ENCODE measurements around the gene MGMT. TPM values are rescaled to one million over a fixed set of nuclear protein-coding genes. Genes with fewer than 3 reads are reported as not detected.

Gene MGMT
- total RNA-seq, 1 experiment from 2014 or later: 11.5 TPM

DNA sequence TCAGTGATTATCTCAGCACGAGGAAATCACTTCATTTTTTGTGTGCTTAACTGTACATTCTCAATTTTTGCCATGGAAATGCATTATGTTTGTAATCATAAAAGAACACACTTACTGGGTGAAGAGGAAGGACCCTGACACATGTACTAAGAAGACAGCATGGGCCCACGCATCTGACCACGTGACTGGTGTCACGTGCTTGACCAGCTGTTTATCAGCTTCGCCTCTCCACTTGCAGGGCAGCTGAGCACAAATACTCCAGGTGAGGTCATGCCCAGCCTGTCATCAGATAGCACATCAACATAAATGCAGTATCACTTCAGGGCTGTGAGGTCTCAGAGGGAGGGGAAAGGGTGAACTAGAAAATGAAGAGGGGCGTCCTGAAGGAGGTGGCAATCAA lies 317.2 kb downstream of the MGMT start:
- Histone ChIP-seq H3K9ac (ENCODE audit: low read length) (no peak overlapping the region), H2AFZ (ENCODE audit: low read depth, low read length, poor library complexity, severe bottlenecking) (no peak overlapping the region), H3K9me3 (ENCODE audit: control insufficient read depth in 1 of 2, insufficient read depth in 1 of 2, low read depth in 1 of 2, low read length in 2 of 2) (no peaks in the 10 kb centered on the region), H3K27me3 (ENCODE audit: insufficient read depth, low read length) (no peaks in the 10 kb centered on the region), H3K9me2 (ENCODE audit: insufficient read depth) (no peaks in the 10 kb centered on the region), H3K4me2 (ENCODE audit: low read length) (no peak overlapping the region), H3K4me1 (ENCODE audit: control insufficient read depth in 1 of 2, insufficient read depth in 2 of 2, low read length in 2 of 2) (no peaks in the 10 kb centered on the region), H3K79me2 (ENCODE audit: insufficient read depth, low read length) (no peaks in the 10 kb centered on the region), H4K20me1 (ENCODE audit: insufficient read depth) (no peaks in the 10 kb centered on the region), H3K27ac (ENCODE audit: low read depth, low read length) (no peak overlapping the region), H3K4me3 (replicated peaks in 1 of 2; ENCODE audit: low read depth in 1 of 2, low read length in 2 of 2) (no peak overlapping the region), H3K36me3 (ENCODE audit: control insufficient read depth in 1 of 2, insufficient read depth in 2 of 2, low read length in 2 of 2) (no peaks in the 10 kb centered on the region)
- TF ChIP-seq, protein P1, sequence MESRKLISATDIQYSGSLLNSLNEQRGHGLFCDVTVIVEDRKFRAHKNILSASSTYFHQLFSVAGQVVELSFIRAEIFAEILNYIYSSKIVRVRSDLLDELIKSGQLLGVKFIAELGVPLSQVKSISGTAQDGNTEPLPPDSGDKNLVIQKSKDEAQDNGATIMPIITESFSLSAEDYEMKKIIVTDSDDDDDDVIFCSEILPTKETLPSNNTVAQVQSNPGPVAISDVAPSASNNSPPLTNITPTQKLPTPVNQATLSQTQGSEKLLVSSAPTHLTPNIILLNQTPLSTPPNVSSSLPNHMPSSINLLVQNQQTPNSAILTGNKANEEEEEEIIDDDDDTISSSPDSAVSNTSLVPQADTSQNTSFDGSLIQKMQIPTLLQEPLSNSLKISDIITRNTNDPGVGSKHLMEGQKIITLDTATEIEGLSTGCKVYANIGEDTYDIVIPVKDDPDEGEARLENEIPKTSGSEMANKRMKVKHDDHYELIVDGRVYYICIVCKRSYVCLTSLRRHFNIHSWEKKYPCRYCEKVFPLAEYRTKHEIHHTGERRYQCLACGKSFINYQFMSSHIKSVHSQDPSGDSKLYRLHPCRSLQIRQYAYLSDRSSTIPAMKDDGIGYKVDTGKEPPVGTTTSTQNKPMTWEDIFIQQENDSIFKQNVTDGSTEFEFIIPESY (IDR thresholded peaks at IDR 0.05; ENCODE audit: extremely low read depth, insufficient replicate concordance, low read length): no peak
- no peak for TF ChIP-seq RAD21 (IDR thresholded peaks at IDR 0.05; ENCODE audit: low read depth)
- no peak for TF ChIP-seq SRF (IDR thresholded peaks at IDR 0.05; ENCODE audit: low read depth)
- no peak for TF ChIP-seq ZNF274 (IDR thresholded peaks at IDR 0.05; ENCODE audit: low read depth, low read length)
- TF ChIP-seq, protein P2, sequence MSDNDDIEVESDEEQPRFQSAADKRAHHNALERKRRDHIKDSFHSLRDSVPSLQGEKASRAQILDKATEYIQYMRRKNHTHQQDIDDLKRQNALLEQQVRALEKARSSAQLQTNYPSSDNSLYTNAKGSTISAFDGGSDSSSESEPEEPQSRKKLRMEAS (IDR thresholded peaks at IDR 0.05): no peak
- no peak for TF ChIP-seq SIN3A (IDR thresholded peaks at IDR 0.05; ENCODE audit: low read depth)
- TF ChIP-seq POLR2AphosphoS5 (IDR thresholded peaks at IDR 0.05; ENCODE audit: low read depth, low read length): no peak
- TF ChIP-seq EGR1 (IDR thresholded peaks at IDR 0.05; ENCODE audit: low read depth): no peak
- TF ChIP-seq, protein P3, sequence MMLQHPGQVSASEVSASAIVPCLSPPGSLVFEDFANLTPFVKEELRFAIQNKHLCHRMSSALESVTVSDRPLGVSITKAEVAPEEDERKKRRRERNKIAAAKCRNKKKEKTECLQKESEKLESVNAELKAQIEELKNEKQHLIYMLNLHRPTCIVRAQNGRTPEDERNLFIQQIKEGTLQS (IDR thresholded peaks at IDR 0.05): no peak
- TF ChIP-seq EZH2phosphoT487 (IDR thresholded peaks at IDR 0.05; ENCODE audit: borderline replicate concordance): no peak
- TF ChIP-seq JUND (IDR thresholded peaks at IDR 0.05): no peak
- TF ChIP-seq, protein P4, sequence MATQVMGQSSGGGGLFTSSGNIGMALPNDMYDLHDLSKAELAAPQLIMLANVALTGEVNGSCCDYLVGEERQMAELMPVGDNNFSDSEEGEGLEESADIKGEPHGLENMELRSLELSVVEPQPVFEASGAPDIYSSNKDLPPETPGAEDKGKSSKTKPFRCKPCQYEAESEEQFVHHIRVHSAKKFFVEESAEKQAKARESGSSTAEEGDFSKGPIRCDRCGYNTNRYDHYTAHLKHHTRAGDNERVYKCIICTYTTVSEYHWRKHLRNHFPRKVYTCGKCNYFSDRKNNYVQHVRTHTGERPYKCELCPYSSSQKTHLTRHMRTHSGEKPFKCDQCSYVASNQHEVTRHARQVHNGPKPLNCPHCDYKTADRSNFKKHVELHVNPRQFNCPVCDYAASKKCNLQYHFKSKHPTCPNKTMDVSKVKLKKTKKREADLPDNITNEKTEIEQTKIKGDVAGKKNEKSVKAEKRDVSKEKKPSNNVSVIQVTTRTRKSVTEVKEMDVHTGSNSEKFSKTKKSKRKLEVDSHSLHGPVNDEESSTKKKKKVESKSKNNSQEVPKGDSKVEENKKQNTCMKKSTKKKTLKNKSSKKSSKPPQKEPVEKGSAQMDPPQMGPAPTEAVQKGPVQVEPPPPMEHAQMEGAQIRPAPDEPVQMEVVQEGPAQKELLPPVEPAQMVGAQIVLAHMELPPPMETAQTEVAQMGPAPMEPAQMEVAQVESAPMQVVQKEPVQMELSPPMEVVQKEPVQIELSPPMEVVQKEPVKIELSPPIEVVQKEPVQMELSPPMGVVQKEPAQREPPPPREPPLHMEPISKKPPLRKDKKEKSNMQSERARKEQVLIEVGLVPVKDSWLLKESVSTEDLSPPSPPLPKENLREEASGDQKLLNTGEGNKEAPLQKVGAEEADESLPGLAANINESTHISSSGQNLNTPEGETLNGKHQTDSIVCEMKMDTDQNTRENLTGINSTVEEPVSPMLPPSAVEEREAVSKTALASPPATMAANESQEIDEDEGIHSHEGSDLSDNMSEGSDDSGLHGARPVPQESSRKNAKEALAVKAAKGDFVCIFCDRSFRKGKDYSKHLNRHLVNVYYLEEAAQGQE (IDR thresholded peaks at IDR 0.05; ENCODE audit: low read depth): no peak
- TF ChIP-seq CBX3 (IDR thresholded peaks at IDR 0.05; ENCODE audit: low read depth): no peak
- TF ChIP-seq TCF7L2 (IDR thresholded peaks at IDR 0.05; ENCODE audit: borderline replicate concordance, extremely low read depth, insufficient read depth, insufficient read length): no peak
- TF ChIP-seq ZFX (IDR thresholded peaks at IDR 0.05): no peak
- POLR2A ChIA-PET: no interaction called here
- DNase-seq (ENCODE audit: low read depth, low spot score) (no peak), ATAC-seq (no peak)
- intact Hi-C loops (cut with micrococcal nuclease): no loop called here
- BruUV-seq (replicated peaks): no TSS peak
- CTCF ChIA-PET: no interaction called here
- RAD21 ChIA-PET (ENCODE audit: low non-redundant PET in 1 of 2, low total read pairs in 2 of 2, uncharacterized antibody in 2 of 2, unreplicated experiment in 2 of 2): no interaction called here
